ENCODE data around the gene COG5. TPM values are rescaled to one million over a fixed set of nuclear protein-coding genes. Genes with fewer than 3 reads are reported as not detected.

COG5 gene
- total and polyA plus RNA-seq, 9 of the 15 experiments (the other 6 are each of a cell fraction or from before 2014, with no cell fraction given) = 15.3 to 75.1 (median 56.4) TPM

- TF ChIP-seq GABPA (tag; conservative IDR thresholded peaks at IDR 0.05; ENCODE audit: low read depth) = 0 out of 2 replicates have a peak, but pooled peaks have one; percentile 17
- 0 out of 2 replicates have a peak, but pooled peaks have one; percentile 10 for TF ChIP-seq SMAD3 (CRISPR knock-in tag; conservative IDR thresholded peaks at IDR 0.05)
- 0 out of 2 replicates have a peak, but pooled peaks have one; percentile 6 for TF ChIP-seq RFX1 (IDR thresholded peaks at IDR 0.05)
- TF ChIP-seq CHAMP1 (IDR thresholded peaks at IDR 0.05) = peak; percentile 65; the same call in 1 of the 2 replicates
- TF ChIP-seq EP400 (IDR thresholded peaks at IDR 0.05) = no peak; the same call in 1 of the 2 replicates
Measured at GRCh38 chr7:107501593-107501992, 62.1 kb downstream of the COG5 start (continued).

- in situ Hi-C loops (cut with MboI) = no loop called here
- intact Hi-C loops (cut with micrococcal nuclease) = loop anchor here (5.0 to 10.0 kb wide), 3 partner anchors 117 to 705 kb away; no protein-coding TSS in a partner anchor
- no peak overlapping the region for H3K4me2 ChIP-seq (ENCODE audit: insufficient read depth, low read length)
- 83% methylated on average over 4 of the region's 4 CpGs for WGBS (ENCODE audit: insufficient coverage, low coverage, missing lambda C conversion rate)
- H3K27ac ChIP-seq (ENCODE audit: extremely low read depth, low read depth, low read length) = no peak overlapping the region
- ChIA-PET POLR2A (interaction anchor here (0.9 to 1.1 kb wide), 2 partner anchors 11 to 37 kb away, joined by 3 read pairs; no protein-coding TSS in a partner anchor), CTCF (ENCODE audit: low intra/inter-chr PET ratio) (no interaction called here)
- H3K9ac ChIP-seq (ENCODE audit: insufficient read depth in 1 of 2, low read depth in 2 of 2, low read length in 2 of 2) = no peak overlapping the region
- DNase-seq (ENCODE audit: extremely low read depth in 1 of 4, low spot score in 3 of 4) (no peak), FAIRE-seq (no peak), ATAC-seq (no peak)
- H3K27me3 ChIP-seq (ENCODE audit: control insufficient read depth in 2 of 2, insufficient read depth in 2 of 2, low read length in 2 of 2) = no peaks in the 10 kb centered on the region
- BruUV-seq (replicated peaks) = no TSS peak
- peaks cover 0 to 10% of the 10 kb centered on the region in 2 experiments; a peak in 3 of 5 replicates for H3K4me1 ChIP-seq (replicated peaks in 1 of 2; ENCODE audit: control insufficient read depth in 2 of 2, insufficient read depth in 2 of 2, low read length in 2 of 2)
- H3K36me3 ChIP-seq (ENCODE audit: control insufficient read depth, insufficient read depth, low read length) = no peaks in the 10 kb centered on the region
- H3K79me2 ChIP-seq (ENCODE audit: control insufficient read depth, insufficient read depth, low read length) = peaks cover 31% of the 10 kb centered on the region
- no peaks in the 10 kb centered on the region for H3K9me3 ChIP-seq (replicated peaks; ENCODE audit: control insufficient read depth, insufficient read depth, low read depth, low read length)
- H4K20me1 ChIP-seq (replicated peaks; ENCODE audit: control insufficient read depth, insufficient read depth, low read length) = no peaks in the 10 kb centered on the region
- no peaks in the 10 kb centered on the region for H3K9me1 ChIP-seq (ENCODE audit: control insufficient read depth, insufficient read depth, low read length)
- no peak overlapping the region for H3K4me3 ChIP-seq
- no peak overlapping the region for H2AFZ ChIP-seq (ENCODE audit: low read depth, low read length)
- TF ChIP-seq HDAC1 (IDR thresholded peaks at IDR 0.05) = no peak
- no peak for TF ChIP-seq SIRT6 (IDR thresholded peaks at IDR 0.05; ENCODE audit: low read depth, low read length)
- no peak for TF ChIP-seq ZNF436 (CRISPR knock-in tag; IDR thresholded peaks at IDR 0.05)
- TF ChIP-seq NFRKB (IDR thresholded peaks at IDR 0.05; ENCODE audit: low read depth) = no peak
- TF ChIP-seq MIER1 (IDR thresholded peaks at IDR 0.05; ENCODE audit: low read depth) = no peak
- no peak for TF ChIP-seq ELF2 (CRISPR knock-in tag; IDR thresholded peaks at IDR 0.05)
- no peak for TF ChIP-seq ZBTB33 (CRISPR knock-in tag; IDR thresholded peaks at IDR 0.05)
- TF ChIP-seq HDAC8 (tag; IDR thresholded peaks at IDR 0.05) = no peak
- no peak for TF ChIP-seq ZNF224 (CRISPR knock-in tag; IDR thresholded peaks at IDR 0.05)
- no peak for TF ChIP-seq CXXC5 (CRISPR knock-in tag; IDR thresholded peaks at IDR 0.05)
- TF ChIP-seq POLR2AphosphoS2 (IDR thresholded peaks at IDR 0.05; ENCODE audit: low read length) = no peak
- TF ChIP-seq NR0B1 (IDR thresholded peaks at IDR 0.05; ENCODE audit: partially characterized antibody) = no peak
Measured at GRCh38 chr7:107499731-107500130, 64.0 kb downstream of the COG5 start.
